Measurements from ENCODE around the gene NBEAL2.
"Not testable (repeated sequence)": the region's sequence is repeated elsewhere in the genome, so short reads cannot be mapped to it uniquely, and the experiment has no call there.

The NBEAL2 gene

DNA sequence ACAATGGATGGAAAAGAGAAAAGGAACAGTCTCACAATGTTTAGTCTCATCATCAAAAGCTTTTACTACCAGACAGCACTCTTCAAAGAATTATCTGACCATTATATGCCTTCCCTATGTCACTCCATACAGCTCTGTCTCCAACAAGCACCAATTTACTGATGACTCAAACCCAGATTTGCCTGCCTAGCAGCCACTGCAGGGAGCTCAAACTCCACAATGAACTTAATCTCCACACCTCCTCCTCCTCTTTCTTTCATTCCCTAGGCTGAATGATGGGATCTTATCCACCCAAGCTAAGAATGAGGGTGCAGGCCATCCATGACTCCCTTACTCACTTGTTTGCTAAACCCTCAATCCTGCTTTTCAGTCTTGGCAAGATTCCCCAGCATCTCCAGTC lies 45.5 kb downstream of the NBEAL2 start:
- H4K20me1 ChIP-seq (ENCODE audit: insufficient read depth, low read length), result no peaks in the 10 kb centered on the region
- H3K4me1 ChIP-seq (ENCODE audit: insufficient read depth, low read length, severe bottlenecking), result no peaks in the 10 kb centered on the region
- TF ChIP-seq, protein P1, sequence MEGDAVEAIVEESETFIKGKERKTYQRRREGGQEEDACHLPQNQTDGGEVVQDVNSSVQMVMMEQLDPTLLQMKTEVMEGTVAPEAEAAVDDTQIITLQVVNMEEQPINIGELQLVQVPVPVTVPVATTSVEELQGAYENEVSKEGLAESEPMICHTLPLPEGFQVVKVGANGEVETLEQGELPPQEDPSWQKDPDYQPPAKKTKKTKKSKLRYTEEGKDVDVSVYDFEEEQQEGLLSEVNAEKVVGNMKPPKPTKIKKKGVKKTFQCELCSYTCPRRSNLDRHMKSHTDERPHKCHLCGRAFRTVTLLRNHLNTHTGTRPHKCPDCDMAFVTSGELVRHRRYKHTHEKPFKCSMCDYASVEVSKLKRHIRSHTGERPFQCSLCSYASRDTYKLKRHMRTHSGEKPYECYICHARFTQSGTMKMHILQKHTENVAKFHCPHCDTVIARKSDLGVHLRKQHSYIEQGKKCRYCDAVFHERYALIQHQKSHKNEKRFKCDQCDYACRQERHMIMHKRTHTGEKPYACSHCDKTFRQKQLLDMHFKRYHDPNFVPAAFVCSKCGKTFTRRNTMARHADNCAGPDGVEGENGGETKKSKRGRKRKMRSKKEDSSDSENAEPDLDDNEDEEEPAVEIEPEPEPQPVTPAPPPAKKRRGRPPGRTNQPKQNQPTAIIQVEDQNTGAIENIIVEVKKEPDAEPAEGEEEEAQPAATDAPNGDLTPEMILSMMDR (IDR thresholded peaks at IDR 0.05; ENCODE audit: low read length), result no peak
- H3K9ac ChIP-seq (ENCODE audit: low read length), result no peak overlapping the region
- no peak overlapping the region for H2AFZ ChIP-seq (ENCODE audit: low read length)
- H3K9me3 ChIP-seq (ENCODE audit: low read length), result no peaks in the 10 kb centered on the region
- H3K36me3 ChIP-seq (ENCODE audit: insufficient read depth, low read length), result peaks cover 57% of the 10 kb centered on the region
- no peak overlapping the region for H3K4me3 ChIP-seq (ENCODE audit: low read depth, low read length, poor library complexity, severe bottlenecking)
- no peaks in the 10 kb centered on the region for H3F3A ChIP-seq (ENCODE audit: insufficient read depth, low read length)
- H3K27ac ChIP-seq (ENCODE audit: low read depth, low read length, poor library complexity, severe bottlenecking), result no peak overlapping the region
- H3K4me2 ChIP-seq (ENCODE audit: low read length), result no peak overlapping the region
- no peaks in the 10 kb centered on the region for H3K9me2 ChIP-seq (ENCODE audit: low read depth, low read length)
- H3K79me2 ChIP-seq (ENCODE audit: insufficient read depth, low read length), result no peaks in the 10 kb centered on the region; the same call in 1 of the 2 replicates
- H3K27me3 ChIP-seq (ENCODE audit: insufficient read depth, low read length), result no peaks in the 10 kb centered on the region

DNA sequence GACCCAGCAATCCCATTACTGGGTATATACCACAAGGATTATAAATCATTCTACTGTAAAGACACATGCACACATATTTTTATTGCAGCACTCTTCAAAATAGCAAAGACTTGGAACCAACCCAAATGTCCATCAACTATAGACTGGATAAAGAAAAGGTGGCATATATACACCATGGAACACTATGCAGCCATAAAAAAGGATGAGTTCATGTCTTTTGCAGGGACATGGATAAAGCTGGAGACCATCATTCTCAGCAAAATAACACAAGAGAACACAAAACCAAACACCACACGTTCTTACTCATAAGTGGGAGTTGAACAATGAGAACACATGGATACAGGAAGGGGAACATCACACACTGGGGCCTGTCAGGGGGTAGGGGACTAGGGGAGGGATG lies 47.0 kb downstream of the NBEAL2 start:
- H3K9me3 ChIP-seq (ENCODE audit: low read length); H3K27ac ChIP-seq (ENCODE audit: low read depth, low read length, poor library complexity, severe bottlenecking); H3K4me2 ChIP-seq (ENCODE audit: low read length); H3K4me3 ChIP-seq (ENCODE audit: low read depth, low read length, poor library complexity, severe bottlenecking); H3K79me2 ChIP-seq (ENCODE audit: insufficient read depth, low read length); H2AFZ ChIP-seq (ENCODE audit: low read length); H3K9me2 ChIP-seq (ENCODE audit: low read depth, low read length); H3K9ac ChIP-seq (ENCODE audit: low read length); H3F3A ChIP-seq (ENCODE audit: insufficient read depth, low read length); H4K20me1 ChIP-seq (ENCODE audit: insufficient read depth, low read length); H3K4me1 ChIP-seq (ENCODE audit: insufficient read depth, low read length, severe bottlenecking); H3K27me3 ChIP-seq (ENCODE audit: insufficient read depth, low read length): not testable (repeated sequence)
- peaks cover 48% of the 10 kb centered on the region for H3K36me3 ChIP-seq (ENCODE audit: insufficient read depth, low read length)

DNA sequence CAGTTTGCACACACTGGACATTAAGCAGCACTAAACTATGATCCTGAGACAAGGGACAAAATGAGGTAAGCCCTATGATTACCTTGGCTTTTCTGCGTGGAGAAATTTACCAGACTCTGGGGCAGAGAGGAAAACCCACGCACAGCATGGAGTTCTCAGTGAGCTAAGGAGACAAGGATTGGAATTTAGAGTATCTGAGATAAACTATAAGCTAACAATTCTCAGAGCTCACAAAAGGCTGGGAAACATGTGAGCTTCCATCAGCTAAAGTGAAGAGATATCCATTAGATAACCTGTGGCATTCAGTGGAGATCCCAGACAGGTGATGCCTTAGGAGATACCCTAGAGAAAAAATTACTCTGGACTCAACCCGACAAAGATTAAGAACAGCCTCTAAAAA lies 48.7 kb downstream of the NBEAL2 start:
- Histone ChIP-seq H4K20me1 (ENCODE audit: insufficient read depth, low read length) (no peaks in the 10 kb centered on the region), H3K4me2 (ENCODE audit: low read length) (no peak overlapping the region), H3K27me3 (ENCODE audit: insufficient read depth, low read length) (no peaks in the 10 kb centered on the region), H3K4me3 (ENCODE audit: low read depth, low read length, poor library complexity, severe bottlenecking) (no peak overlapping the region), H3K36me3 (ENCODE audit: insufficient read depth, low read length) (peaks cover 39% of the 10 kb centered on the region), H3K27ac (ENCODE audit: low read depth, low read length, poor library complexity, severe bottlenecking) (no peak overlapping the region), H3K9me2 (ENCODE audit: low read depth, low read length) (no peaks in the 10 kb centered on the region), H3K9ac (ENCODE audit: low read length) (no peak overlapping the region), H2AFZ (ENCODE audit: low read length) (no peak overlapping the region), H3K9me3 (ENCODE audit: low read length) (no peaks in the 10 kb centered on the region), H3K4me1 (ENCODE audit: insufficient read depth, low read length, severe bottlenecking) (peaks cover 17% of the 10 kb centered on the region), H3K79me2 (ENCODE audit: insufficient read depth, low read length) (no peaks in the 10 kb centered on the region; the same call in 1 of the 2 replicates), H3F3A (ENCODE audit: insufficient read depth, low read length) (peaks cover 8% of the 10 kb centered on the region; the same call in 1 of the 2 replicates)
- no peak for TF ChIP-seq EZH2 (IDR thresholded peaks at IDR 0.05; ENCODE audit: borderline replicate concordance, low read length)
- TF ChIP-seq, protein P1 (IDR thresholded peaks at IDR 0.05; ENCODE audit: low read length), result no peak

GRCh38 chr3:47028667-47029066 lies 49.2 kb downstream of the NBEAL2 start:
- H3K27ac ChIP-seq (ENCODE audit: low read depth, low read length, poor library complexity, severe bottlenecking), result no peak overlapping the region
- no peak overlapping the region for H3K4me3 ChIP-seq (ENCODE audit: low read depth, low read length, poor library complexity, severe bottlenecking)
- H3K9ac ChIP-seq (ENCODE audit: low read length), result no peak overlapping the region
- no peaks in the 10 kb centered on the region for H3K9me2 ChIP-seq (ENCODE audit: low read depth, low read length)
- H4K20me1 ChIP-seq (ENCODE audit: insufficient read depth, low read length), result no peaks in the 10 kb centered on the region
- H3K79me2 ChIP-seq (ENCODE audit: insufficient read depth, low read length), result no peaks in the 10 kb centered on the region
- H3F3A ChIP-seq (ENCODE audit: insufficient read depth, low read length), result peaks cover 8% of the 10 kb centered on the region; the same call in 1 of the 2 replicates
- no peaks in the 10 kb centered on the region for H3K27me3 ChIP-seq (ENCODE audit: insufficient read depth, low read length)
- no peak overlapping the region for H3K4me2 ChIP-seq (ENCODE audit: low read length)
- H3K36me3 ChIP-seq (ENCODE audit: insufficient read depth, low read length), result peaks cover 39% of the 10 kb centered on the region
- no peak for TF ChIP-seq EZH2 (IDR thresholded peaks at IDR 0.05; ENCODE audit: borderline replicate concordance, low read length)
- TF ChIP-seq, protein P1 (IDR thresholded peaks at IDR 0.05; ENCODE audit: low read length), result no peak
- H3K9me3 ChIP-seq (ENCODE audit: low read length), result no peaks in the 10 kb centered on the region
- no peak overlapping the region for H2AFZ ChIP-seq (ENCODE audit: low read length)
- peaks cover 17% of the 10 kb centered on the region for H3K4me1 ChIP-seq (ENCODE audit: insufficient read depth, low read length, severe bottlenecking)

- Histone ChIP-seq H3K4me1 (ENCODE audit: insufficient read depth, low read length, severe bottlenecking) (peaks cover 17% of the 10 kb centered on the region), H3K27ac (ENCODE audit: low read depth, low read length, poor library complexity, severe bottlenecking) (peak overlapping the region; percentile 67), H3K36me3 (ENCODE audit: insufficient read depth, low read length) (peaks cover 54% of the 10 kb centered on the region)
- not testable (repeated sequence) for H3K9ac ChIP-seq (ENCODE audit: low read length); H4K20me1 ChIP-seq (ENCODE audit: insufficient read depth, low read length); H3F3A ChIP-seq (ENCODE audit: insufficient read depth, low read length); H3K4me2 ChIP-seq (ENCODE audit: low read length); H3K9me2 ChIP-seq (ENCODE audit: low read depth, low read length); H3K27me3 ChIP-seq (ENCODE audit: insufficient read depth, low read length); H3K9me3 ChIP-seq (ENCODE audit: low read length); H3K4me3 ChIP-seq (ENCODE audit: low read depth, low read length, poor library complexity, severe bottlenecking); H2AFZ ChIP-seq (ENCODE audit: low read length); H3K79me2 ChIP-seq (ENCODE audit: insufficient read depth, low read length)
Observed at GRCh38 chr3:47031041-47031440, 51.6 kb downstream of the NBEAL2 start.
